SK-N-SH treated with all-trans-retinoic acid at 6 μM for 48 hours (cell line): ENCODE measurements around the gene KRTAP4-12.

Experiments used
- ARNTL ChIP-seq: fragments of 450-650 bp; formaldehyde crosslinking; IDR thresholded peaks from 2 replicates; pipeline ENCODE4 v1.5.0; 2020; ENCODE audit warnings: low read depth, mild to moderate bottlenecking, moderate library complexity, borderline replicate concordance
- CREB5 ChIP-seq: fragments of 250-450 bp; sonication (Bioruptor Pico); IDR thresholded peaks from 2 replicates; pipeline ENCODE4 v1.5.1; 2020; ENCODE audit warnings: low read depth, mild to moderate bottlenecking, moderate library complexity
- CSDC2 ChIP-seq: fragments of 250-450 bp; sonication (Bioruptor Pico); IDR thresholded peaks from 2 replicates; pipeline ENCODE4 v1.5.0; 2020; ENCODE audit warnings: mild to moderate bottlenecking, moderate library complexity
- GLIS3 ChIP-seq: fragments of 250-450 bp; sonication (Bioruptor Pico); IDR thresholded peaks from 2 replicates; pipeline ENCODE4 v1.5.0; 2020; ENCODE audit warnings: mild to moderate bottlenecking, moderate library complexity
- PATZ1 ChIP-seq: fragments of 250-450 bp; sonication (Bioruptor Pico); IDR thresholded peaks from 2 replicates; pipeline ENCODE4 v1.8.0; 2020; ENCODE audit warnings: mild to moderate bottlenecking, moderate library complexity, borderline replicate concordance
- PPARA ChIP-seq: fragments of 250-450 bp; sonication (Bioruptor Pico); IDR thresholded peaks from 2 replicates; pipeline ENCODE4 v1.5.0; 2020; ENCODE audit warnings: mild to moderate bottlenecking, borderline replicate concordance
- SNAI2 ChIP-seq: fragments of 250-450 bp; sonication (Bioruptor Pico); IDR thresholded peaks from 2 replicates; pipeline ENCODE4 v1.5.0; 2020; ENCODE audit warnings: mild to moderate bottlenecking, moderate library complexity
- ZC3H10 ChIP-seq: fragments of 250-450 bp; sonication (Bioruptor Pico); IDR thresholded peaks from 2 replicates; pipeline ENCODE4 v1.5.1; 2021; ENCODE audit warnings: mild to moderate bottlenecking, moderate library complexity
- ZFP3 ChIP-seq: fragments of 250-450 bp; sonication (Bioruptor Pico); IDR thresholded peaks from 2 replicates; pipeline ENCODE4 v1.5.0; 2020; ENCODE audit warnings: mild to moderate bottlenecking, moderate library complexity
- ZNF8 ChIP-seq: fragments of 450-650 bp; formaldehyde crosslinking; IDR thresholded peaks from 2 replicates; pipeline ENCODE4 v1.5.0; 2020; ENCODE audit warnings: mild to moderate bottlenecking, moderate library complexity
- TF ChIP-seq, protein P1 (sequence below): fragments of 250-450 bp; sonication (Bioruptor Pico); IDR thresholded peaks from 2 replicates; pipeline ENCODE4 v1.5.1; 2021; ENCODE audit warnings: mild to moderate bottlenecking, moderate library complexity

GRCh38 chr17:41076788-41077187 is 47.2 kb downstream of the KRTAP4-12 start:
- TF ChIP-seq PPARA, result no peak
- no peak for TF ChIP-seq ZC3H10
- TF ChIP-seq ARNTL (CRISPR knock-in tag), result no peak
- no peak for TF ChIP-seq CREB5
- TF ChIP-seq, protein P1, sequence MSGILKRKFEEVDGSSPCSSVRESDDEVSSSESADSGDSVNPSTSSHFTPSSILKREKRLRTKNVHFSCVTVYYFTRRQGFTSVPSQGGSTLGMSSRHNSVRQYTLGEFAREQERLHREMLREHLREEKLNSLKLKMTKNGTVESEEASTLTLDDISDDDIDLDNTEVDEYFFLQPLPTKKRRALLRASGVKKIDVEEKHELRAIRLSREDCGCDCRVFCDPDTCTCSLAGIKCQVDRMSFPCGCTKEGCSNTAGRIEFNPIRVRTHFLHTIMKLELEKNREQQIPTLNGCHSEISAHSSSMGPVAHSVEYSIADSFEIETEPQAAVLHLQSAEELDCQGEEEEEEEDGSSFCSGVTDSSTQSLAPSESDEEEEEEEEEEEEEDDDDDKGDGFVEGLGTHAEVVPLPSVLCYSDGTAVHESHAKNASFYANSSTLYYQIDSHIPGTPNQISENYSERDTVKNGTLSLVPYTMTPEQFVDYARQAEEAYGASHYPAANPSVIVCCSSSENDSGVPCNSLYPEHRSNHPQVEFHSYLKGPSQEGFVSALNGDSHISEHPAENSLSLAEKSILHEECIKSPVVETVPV (CRISPR knock-in tag), result no peak
- TF ChIP-seq CSDC2 (CRISPR knock-in tag), result no peak
- TF ChIP-seq ZFP3 (CRISPR knock-in tag), result no peak
- TF ChIP-seq GLIS3 (CRISPR knock-in tag), result no peak
- no peak for TF ChIP-seq ZNF8 (CRISPR knock-in tag)
- TF ChIP-seq SNAI2 (CRISPR knock-in tag), result no peak
- no peak for TF ChIP-seq PATZ1 (CRISPR knock-in tag)
